KOPT-K1 (cell line): ENCODE data around the gene C16orf86.

Experiments used
- H3K27ac ChIP-seq: fragments of 200-600 bp; sonication (generic); 2 replicates; pipeline ENCODE4 v1.5.1; 2016; ENCODE audit warnings: antibody characterized with exemption, mild to moderate bottlenecking, low read depth, low read length; ENCODE audit not compliant: poor library complexity, severe bottlenecking
- H3K36me3 ChIP-seq: fragments of 200-600 bp; sonication (generic); 2 replicates; pipeline ENCODE4 v1.5.1; 2017; ENCODE audit warnings: antibody characterized with exemption, mild to moderate bottlenecking, low read length, moderate library complexity; ENCODE audit not compliant: insufficient read depth
- H3K9me3 ChIP-seq: fragments of 200-600 bp; sonication (generic); 2 replicates; pipeline ENCODE4 v1.5.1; 2017; ENCODE audit warnings: antibody characterized with exemption, low read length, mild to moderate bottlenecking; ENCODE audit not compliant: insufficient read depth, poor library complexity, severe bottlenecking

The C16orf86 gene, protein sequence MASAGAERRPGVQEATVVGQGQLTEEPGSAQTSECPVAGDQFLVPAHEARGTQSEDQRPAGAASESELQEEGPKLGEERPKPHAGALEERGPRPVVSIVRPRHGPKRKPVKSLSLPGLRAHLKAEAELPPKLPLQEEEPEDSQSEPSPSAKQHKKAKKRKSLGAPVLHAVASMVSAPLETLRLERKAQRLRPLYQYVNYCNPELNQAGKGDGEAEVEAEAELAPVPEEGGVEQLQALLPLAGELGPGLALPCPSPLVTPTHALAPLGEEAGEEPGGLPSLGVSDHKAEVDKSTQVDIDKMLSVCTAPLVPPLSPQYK

DNA sequence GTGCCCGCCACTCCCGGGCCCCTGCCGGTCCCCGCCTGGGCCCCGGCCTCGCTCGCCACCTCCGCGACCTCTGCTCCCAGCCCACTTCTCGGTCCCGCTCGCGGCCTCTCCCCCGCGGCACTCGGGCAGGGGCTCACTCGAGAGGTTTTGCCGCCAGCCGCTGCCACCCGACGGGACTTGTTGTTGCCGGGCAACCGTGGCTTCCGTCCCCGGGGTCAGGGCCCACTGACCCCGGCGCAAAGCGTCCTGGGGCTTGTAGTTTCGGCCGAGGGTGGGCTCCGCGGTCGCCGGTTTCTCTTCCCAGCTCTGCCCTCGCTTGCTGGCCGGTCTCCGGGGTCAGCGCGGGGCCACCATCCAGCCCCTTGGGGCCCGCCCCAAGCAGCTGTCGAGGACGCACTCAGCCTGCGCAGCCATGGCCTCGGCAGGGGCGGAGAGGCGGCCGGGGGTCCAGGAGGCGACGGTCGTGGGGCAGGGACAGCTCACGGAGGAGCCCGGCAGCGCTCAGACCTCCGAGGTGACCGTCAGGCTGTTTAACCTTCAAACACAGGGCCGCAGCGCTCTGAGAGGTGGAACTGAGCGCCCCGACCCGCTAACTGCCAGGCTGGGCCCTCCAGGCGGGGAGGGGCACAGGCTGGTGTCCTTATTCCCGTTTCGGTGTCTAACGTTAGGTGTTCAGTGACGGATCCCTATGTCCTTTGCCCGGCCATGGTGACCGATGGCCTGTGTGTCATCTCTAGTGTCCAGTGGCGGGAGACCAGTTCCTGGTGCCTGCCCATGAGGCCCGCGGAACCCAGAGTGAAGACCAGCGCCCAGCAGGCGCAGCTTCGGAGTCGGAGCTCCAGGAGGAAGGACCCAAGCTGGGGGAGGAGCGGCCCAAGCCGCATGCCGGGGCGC lies at the start of gene C16orf86, which contains the start of gene ENKD1:
Gene C16orf86 (plus strand): TSS at position 256 of the 894 bp plus-strand sequence. CDS start 157 bp downstream, at position 413.
Gene ENKD1 (minus strand): TSS at position 192 of the 894 bp plus-strand sequence. CDS start 308 bp downstream, outside the sequence.
- Histone ChIP-seq H3K9me3 (no peaks in the 10 kb centered on the region), H3K36me3 (0 out of 2 replicates have a peak, but pooled peaks cover 6% of the 10 kb centered on the region), H3K27ac (peak within 1 kb of the TSS; percentile 52)

DNA sequence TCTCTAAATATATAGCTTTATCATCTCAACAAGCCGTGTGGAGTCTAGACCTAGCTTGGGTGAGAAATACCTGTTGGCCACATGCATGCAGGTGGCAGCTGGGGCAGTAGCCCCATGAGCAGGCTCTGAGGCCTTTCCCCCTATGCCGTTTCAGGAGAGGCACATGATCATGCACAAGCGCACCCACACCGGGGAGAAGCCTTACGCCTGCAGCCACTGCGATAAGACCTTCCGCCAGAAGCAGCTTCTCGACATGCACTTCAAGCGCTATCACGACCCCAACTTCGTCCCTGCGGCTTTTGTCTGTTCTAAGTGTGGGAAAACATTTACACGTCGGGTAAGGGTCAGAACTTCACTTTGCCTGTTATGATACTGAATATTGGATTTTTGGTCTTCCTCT lies 38.4 kb upstream of the C16orf86 start:
- H3K27ac ChIP-seq: no peak overlapping the region

GRCh38 chr16:67632415-67633172 lies 34.0 kb upstream of the C16orf86 start:
- Histone ChIP-seq H3K36me3 (peaks cover 100% of the 10 kb centered on the region), H3K27ac (no peak overlapping the region)

More for the DNA sequence above, 38.4 kb upstream of the C16orf86 start:
- Histone ChIP-seq H3K36me3 (peaks cover 100% of the 10 kb centered on the region), H3K9me3 (no peaks in the 10 kb centered on the region)

GRCh38 chr16:67636713-67637112 lies 29.9 kb upstream of the C16orf86 start:
- Histone ChIP-seq H3K9me3 (no peaks in the 10 kb centered on the region), H3K27ac (no peak overlapping the region), H3K36me3 (peaks cover 96% of the 10 kb centered on the region)

More at GRCh38 chr16:67632415-67633172, 34.0 kb upstream of the C16orf86 start:
- no peaks in the 10 kb centered on the region for H3K9me3 ChIP-seq

GRCh38 chr16:67637625-67638024 lies 29.0 kb upstream of the C16orf86 start:
- no peaks in the 10 kb centered on the region for H3K9me3 ChIP-seq
- H3K36me3 ChIP-seq: peaks cover 87% of the 10 kb centered on the region
- no peak overlapping the region for H3K27ac ChIP-seq

DNA sequence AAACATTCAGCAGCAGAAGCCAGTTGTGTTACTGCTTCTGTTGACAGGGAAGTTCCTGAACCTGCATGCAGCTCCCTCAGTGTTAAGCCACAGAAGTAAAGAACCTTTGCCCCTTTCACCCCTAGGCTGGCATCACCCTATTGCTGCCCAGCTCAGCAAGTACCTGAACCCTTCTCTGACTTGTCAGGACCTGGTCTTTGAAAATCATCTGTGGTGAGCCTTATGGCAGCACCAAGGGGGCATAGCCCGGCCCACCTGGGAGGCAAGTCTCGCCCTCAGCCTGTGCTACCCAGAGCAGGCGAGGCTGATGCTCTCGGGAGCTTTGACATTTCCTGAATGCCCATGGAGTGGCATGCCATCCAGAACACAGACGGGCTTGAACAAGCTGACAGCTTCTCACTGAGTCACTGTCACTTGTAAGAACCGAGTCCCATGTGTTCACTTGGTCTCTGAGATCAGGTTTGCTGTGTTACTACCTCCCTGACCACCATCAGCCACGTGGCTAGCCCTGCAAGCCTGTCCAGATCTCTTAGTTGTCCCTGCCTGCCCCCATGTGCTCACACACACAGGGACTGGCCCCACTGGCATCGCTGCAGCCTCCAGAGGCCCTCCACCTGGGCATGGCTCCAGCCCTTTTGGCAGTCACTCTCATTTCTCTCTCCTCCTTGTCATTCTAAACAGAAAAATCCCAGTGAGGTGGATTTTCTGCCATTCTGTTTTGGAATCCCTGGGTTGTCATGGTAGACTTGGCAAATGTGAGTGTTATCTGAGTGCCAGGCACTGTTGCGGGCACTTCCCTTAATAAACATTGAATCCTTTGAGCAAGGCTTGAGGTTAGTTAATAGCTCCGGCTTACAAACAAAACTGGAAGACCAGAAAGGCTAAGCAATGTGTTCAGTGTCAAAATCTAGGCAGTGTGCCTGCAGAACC lies 24.6 kb upstream of the C16orf86 start:
- H3K36me3 ChIP-seq: peaks cover 55% of the 10 kb centered on the region
- H3K27ac ChIP-seq: no peak overlapping the region
- H3K9me3 ChIP-seq: no peaks in the 10 kb centered on the region

DNA sequence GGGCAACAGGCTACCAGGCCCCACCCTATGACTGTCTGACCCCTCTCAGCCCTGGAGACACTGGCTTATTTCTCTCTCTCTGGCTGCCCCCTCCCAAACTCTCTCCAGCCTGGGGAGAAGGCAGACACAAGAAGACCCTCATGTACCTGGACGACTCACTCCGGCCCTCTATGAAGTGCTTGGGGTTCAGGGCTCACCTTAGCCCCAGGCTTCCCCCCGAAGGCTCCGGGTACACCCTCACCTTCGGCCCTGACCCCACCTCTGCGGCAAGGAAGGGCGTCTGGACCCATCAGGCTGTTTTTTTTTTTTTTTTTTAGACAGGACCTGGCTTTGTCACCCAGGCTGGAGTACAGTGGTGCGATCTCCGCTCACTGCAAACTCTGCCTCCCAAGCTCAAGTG lies 22.6 kb upstream of the C16orf86 start:
- Histone ChIP-seq H3K27ac (peak overlapping the region; percentile 100), H3K9me3 (no peaks in the 10 kb centered on the region), H3K36me3 (peaks cover 53% of the 10 kb centered on the region)

DNA sequence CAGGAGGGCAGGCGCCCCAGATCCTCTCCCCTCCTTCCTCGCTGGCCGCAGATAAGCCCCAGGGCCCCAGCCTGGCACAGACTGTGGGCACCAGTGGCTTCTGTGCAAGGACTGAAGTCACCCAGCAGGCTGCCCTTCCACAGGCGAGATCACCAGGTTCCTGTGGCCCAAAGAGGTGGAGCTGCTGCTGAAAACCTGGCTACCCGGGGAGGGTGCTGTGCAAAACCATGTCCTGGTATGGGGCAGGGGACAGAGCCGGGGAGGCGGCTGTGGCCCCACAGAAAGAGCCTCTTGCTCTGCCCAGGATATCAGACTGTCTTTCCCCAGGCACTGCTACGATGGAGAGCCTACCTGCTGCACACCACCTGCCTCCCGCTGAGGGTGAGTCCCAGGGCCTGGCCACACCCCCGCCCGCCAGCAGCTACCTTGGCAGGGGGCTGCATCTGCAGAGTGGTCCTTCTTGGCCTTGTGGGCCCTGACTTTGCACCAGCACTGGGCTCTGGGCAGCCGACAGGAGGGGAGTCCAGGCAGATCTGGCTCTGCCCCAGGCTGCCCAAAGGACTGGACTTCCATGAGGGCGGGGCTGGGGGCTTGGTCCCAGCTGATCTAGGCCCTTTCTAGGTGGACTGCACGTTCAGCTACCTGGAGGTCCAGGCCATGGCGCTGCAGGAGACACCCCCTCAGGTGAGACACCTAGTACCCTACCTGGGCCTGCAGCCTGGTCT lies 21.1 kb upstream of the C16orf86 start:
- H3K9me3 ChIP-seq: no peaks in the 10 kb centered on the region
- H3K27ac ChIP-seq: peak overlapping the region; percentile 100
- H3K36me3 ChIP-seq: peaks cover 53% of the 10 kb centered on the region

- Histone ChIP-seq H3K27ac (no peak overlapping the region), H3K36me3 (peaks cover 62% of the 10 kb centered on the region), H3K9me3 (no peaks in the 10 kb centered on the region)
Measured at GRCh38 chr16:67647111-67647651, 19.4 kb upstream of the C16orf86 start.

GRCh38 chr16:67647681-67648080 lies 18.9 kb upstream of the C16orf86 start:
- peaks cover 66% of the 10 kb centered on the region for H3K36me3 ChIP-seq

DNA sequence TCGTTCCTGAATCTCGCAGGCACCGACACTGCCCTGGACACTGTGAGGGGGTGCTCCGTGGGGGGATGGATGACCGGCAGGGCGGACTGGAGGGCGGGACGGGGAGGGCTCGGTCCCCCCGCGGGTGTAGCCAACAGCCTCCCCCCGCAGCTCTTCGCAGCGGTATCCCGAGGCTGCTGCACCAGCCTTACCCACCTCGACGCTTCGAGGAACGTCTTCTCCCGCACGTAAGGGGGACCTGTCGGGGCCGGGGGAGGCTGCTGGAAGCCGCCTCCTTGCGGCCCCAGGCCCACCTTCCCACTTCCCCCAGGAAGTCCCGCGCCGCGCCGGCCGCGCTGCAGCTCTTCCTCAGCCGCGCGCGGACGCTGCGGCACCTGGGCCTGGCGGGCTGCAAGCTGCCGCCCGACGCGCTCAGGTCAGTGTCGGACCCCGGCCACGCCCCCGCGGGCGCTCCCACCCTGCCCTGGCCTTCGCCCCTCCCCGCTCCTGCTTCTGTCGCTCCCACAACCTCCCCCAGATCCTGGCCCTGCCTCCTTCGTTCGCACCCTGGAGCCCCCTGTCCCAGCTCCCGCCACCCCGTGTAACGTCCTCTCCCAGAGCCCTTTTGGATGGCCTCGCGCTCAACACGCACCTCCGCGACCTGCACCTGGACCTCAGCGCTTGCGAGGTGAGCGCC lies 18.4 kb upstream of the C16orf86 start:
- Histone ChIP-seq H3K9me3 (no peaks in the 10 kb centered on the region), H3K36me3 (peaks cover 67% of the 10 kb centered on the region), H3K27ac (no peak overlapping the region)

More at GRCh38 chr16:67647681-67648080, 18.9 kb upstream of the C16orf86 start:
- no peaks in the 10 kb centered on the region for H3K9me3 ChIP-seq
- no peak overlapping the region for H3K27ac ChIP-seq

DNA sequence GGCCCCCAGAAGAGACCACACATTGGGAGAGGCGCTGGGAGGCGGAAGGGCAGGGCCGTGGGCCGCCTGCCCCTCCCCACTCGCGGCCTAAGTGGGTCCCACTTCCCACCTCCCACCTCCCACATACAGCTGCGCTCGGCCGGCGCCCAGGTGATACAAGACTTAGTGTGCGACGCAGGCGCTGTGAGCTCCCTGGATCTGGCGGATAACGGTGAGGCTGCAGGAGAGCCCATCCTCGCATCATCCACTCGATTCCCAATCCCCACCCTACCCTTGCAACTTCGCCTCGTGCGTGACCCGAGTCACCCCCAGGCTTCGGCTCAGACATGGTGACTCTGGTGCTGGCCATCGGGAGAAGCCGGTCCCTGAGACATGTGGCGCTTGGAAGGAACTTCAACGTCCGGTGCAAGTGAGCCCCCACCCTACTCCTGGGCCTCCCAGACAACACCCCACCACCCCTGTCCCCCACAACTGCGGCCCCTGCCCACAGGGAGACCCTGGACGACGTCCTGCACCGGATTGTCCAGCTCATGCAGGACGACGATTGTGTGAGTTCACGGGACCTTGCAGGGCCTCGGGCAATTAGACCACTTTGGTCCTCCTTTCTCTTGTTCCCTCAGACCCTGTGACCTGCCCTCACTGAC lies 17.7 kb upstream of the C16orf86 start:
- no peak overlapping the region for H3K27ac ChIP-seq

More for the DNA sequence above, 17.7 kb upstream of the C16orf86 start:
- H3K9me3 ChIP-seq: no peaks in the 10 kb centered on the region
- H3K36me3 ChIP-seq: peaks cover 74% of the 10 kb centered on the region
